GM18502 (cell line): ENCODE results near the gene SMPX.

Experiments used
- ATAC-seq: cut with Tn5 transposase; IDR thresholded peaks from one replicate; pipeline ENCODE4 v1.9.1; 2021; ENCODE audit warnings: mild to moderate bottlenecking; ENCODE audit not compliant: unreplicated experiment, poor library complexity

SMPX gene

GRCh38 chrX:21659320-21659719, 98.6 kb downstream of the SMPX start:
- ATAC-seq = no peak

- ATAC-seq = no peak
Observed at GRCh38 chrX:21658746-21659145, 99.2 kb downstream of the SMPX start.

- ATAC-seq = no peak
Observed at GRCh38 chrX:21658152-21658737, 99.7 kb downstream of the SMPX start, which contains the start of gene KLHL34. Gene KLHL34, minus strand, starts transcription at chrX:21658330. Its CDS starts 542 bp downstream, at chrX:21657788.

DNA sequence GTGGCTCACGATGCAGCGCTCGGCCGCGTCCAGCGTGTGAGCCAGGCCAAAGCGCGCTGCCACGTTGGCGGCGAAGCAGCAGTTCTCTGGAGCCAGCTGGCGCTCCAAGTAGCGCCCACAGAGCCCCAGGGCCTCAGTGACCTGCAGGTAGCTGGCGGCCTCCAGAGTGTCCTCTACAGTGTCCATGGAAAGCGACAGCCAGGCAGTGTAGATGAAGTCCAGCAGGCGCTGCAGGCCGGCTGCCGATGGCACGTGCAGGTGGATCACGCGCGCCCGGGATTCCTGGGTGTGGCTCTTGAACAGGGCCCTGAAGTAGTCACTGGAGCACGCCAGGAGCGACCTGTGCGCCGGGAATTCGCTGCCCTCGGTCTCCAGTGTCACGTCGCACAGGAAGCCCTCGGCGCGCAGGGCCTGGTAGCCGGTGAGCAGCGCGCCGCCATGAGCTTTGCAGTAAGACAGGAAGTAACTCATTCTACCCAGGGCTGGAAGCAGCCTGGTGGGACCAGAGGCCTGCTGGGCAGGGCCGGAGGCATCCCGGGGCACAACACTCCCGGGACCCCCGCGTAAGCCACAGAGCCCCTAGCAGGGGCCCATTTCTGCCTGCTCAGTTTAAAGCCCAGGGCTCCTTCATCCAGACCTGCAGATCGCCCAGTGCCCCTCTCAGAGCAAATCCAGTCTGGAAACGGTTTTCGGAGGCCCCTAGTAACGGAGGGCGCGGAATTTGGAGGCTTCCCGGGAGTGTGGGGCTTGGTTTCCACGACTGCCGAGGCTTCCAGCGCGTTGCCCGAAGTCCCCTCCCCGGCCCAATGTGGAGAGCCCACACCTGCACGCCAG, 100.4 kb downstream of the SMPX start:
- no peak for ATAC-seq

DNA sequence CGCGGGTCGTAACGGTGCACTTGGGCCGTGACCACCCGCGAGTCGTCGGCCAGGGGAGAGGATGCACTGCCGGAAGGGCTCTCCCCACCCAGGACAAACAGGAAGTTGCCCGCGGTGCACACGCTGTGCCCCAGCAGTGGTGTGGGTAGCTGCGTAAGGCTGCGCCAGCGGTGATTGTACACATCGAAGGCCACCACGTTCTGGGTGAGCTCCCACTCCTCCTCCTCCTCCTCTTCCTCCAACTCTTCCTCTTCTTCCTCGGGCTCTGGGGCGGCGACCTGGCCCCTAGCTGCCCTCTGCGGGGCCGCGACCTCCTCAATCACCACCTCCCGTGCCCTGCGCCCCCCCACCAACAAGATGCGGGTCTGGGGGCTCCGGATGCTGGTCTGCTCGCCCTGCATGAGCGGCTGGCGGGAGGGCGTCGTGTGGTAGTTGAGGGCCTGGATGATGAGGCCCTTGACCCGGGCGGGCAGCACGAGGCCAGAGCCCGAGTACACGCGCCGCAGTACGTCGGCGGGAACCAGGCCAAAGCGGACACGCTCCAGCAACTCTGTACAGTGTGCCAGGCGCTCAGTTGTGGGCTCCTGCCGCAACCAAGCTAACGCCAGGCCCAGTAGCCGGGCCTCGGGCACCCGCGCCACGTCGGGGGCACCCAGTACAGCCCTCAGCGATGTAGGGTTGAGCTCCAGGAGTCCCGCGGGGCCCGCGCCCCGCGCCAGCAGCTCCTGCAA, 101.2 kb downstream of the SMPX start:
- ATAC-seq = peak; percentile 44
